Endothelial cell (in vitro differentiated cells): Measurements from ENCODE around the gene PPP2R2B. TPM values are rescaled to one million over a fixed set of nuclear protein-coding genes. Genes with fewer than 3 reads are reported as not detected.

Experiments used
- DNase-seq: peaks from one replicate; pipeline ENCODE4 v3.0.0; 2021; ENCODE audit warnings: low spot score
- H3K27ac Mint-ChIP-seq: one replicate; pipeline ENCODE4 v1.8.0; 2021; ENCODE audit warnings: mixed read lengths, inconsistent platforms; ENCODE audit not compliant: unreplicated experiment
- H3K27me3 Mint-ChIP-seq: one replicate; pipeline ENCODE4 v1.8.0; 2021; ENCODE audit warnings: mild to moderate bottlenecking, moderate library complexity, mixed read lengths, inconsistent platforms; ENCODE audit not compliant: unreplicated experiment
- H3K36me3 Mint-ChIP-seq: one replicate; pipeline ENCODE4 v1.8.0; 2021; ENCODE audit warnings: mild to moderate bottlenecking, low read depth, mixed read lengths, inconsistent platforms; ENCODE audit not compliant: unreplicated experiment
- H3K4me1 Mint-ChIP-seq: one replicate; pipeline ENCODE4 v1.8.0; 2021; ENCODE audit warnings: mild to moderate bottlenecking, mixed read lengths, inconsistent platforms; ENCODE audit not compliant: unreplicated experiment
- H3K4me3 Mint-ChIP-seq: one replicate; pipeline ENCODE4 v1.8.0; 2021; ENCODE audit warnings: mild to moderate bottlenecking, mixed read lengths, inconsistent platforms; ENCODE audit not compliant: unreplicated experiment
- H3K9me3 Mint-ChIP-seq: one replicate; pipeline ENCODE4 v1.8.0; 2021; ENCODE audit warnings: mixed read lengths, inconsistent platforms; ENCODE audit not compliant: unreplicated experiment
- CTCF ChIP-seq: fragments of 200-600 bp; sonication (generic); IDR thresholded peaks from one replicate; pipeline ENCODE4 v1.5.0; 2021; ENCODE audit warnings: antibody characterized with exemption; ENCODE audit not compliant: unreplicated experiment
- total RNA-seq: library from RNA; stranded (reverse); fragmentation: NEBNext Ultra II Directional; extraction: Animal tissue kit (Norgen Biotek cat#: 25700); gene quantifications from one replicate; pipeline ENCODE4 v1.2.1, GENCODE V29; 2021; ENCODE audit not compliant: unreplicated experiment

Gene PPP2R2B
- total RNA-seq, 1 donor from 2014 or later: 0.59 TPM

GRCh38 chr5:146683861-146684260 lies 194.7 kb downstream of the PPP2R2B start:
- H3K27ac Mint-ChIP-seq: no peak overlapping the region
- H3K9me3 Mint-ChIP-seq: no peaks in the 10 kb centered on the region
- H3K4me1 Mint-ChIP-seq: peaks cover 3% of the 10 kb centered on the region
- no peaks in the 10 kb centered on the region for H3K36me3 Mint-ChIP-seq
- TF ChIP-seq CTCF: no peak
- no peak for DNase-seq
- no peak overlapping the region for H3K4me3 Mint-ChIP-seq
- H3K27me3 Mint-ChIP-seq: no peaks in the 10 kb centered on the region

GRCh38 chr5:146682899-146683532 lies 195.5 kb downstream of the PPP2R2B start:
- no peak for DNase-seq
- no peaks in the 10 kb centered on the region for H3K9me3 Mint-ChIP-seq
- H3K4me1 Mint-ChIP-seq: peaks cover 3% of the 10 kb centered on the region
- H3K27me3 Mint-ChIP-seq: no peaks in the 10 kb centered on the region
- H3K27ac Mint-ChIP-seq: no peak overlapping the region
- H3K4me3 Mint-ChIP-seq: no peak overlapping the region
- H3K36me3 Mint-ChIP-seq: no peaks in the 10 kb centered on the region
- no peak for TF ChIP-seq CTCF

DNA sequence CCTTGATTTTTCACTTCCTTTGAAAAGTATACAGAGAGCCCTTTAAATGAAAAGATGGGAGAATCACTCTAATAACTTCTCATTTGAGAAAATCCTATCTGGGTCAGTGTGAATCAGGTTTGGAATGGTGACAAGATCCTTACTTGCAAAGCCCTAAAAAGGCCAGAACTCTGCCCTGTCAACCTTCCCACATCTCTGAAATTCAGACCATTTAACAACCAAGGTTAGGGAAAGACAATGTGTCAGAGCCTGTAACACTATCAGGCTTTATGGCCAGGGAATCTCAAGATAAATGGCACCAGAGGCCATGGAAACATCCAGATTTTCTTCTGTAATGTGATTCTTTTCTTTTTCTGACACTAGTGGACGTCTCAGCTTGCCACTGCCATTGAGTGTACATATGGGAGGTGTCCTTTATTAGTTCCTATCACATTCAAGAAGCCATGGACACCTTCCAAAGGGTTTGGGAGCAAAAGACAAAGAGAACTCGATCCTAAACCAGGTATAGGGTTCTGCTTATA lies 196.9 kb downstream of the PPP2R2B start:
- no peak for DNase-seq
- Mint-ChIP-seq H3K27ac (no peak overlapping the region), H3K27me3 (no peaks in the 10 kb centered on the region), H3K9me3 (no peaks in the 10 kb centered on the region), H3K36me3 (no peaks in the 10 kb centered on the region), H3K4me1 (peaks cover 2% of the 10 kb centered on the region), H3K4me3 (no peak overlapping the region)
- TF ChIP-seq CTCF: no peak

DNA sequence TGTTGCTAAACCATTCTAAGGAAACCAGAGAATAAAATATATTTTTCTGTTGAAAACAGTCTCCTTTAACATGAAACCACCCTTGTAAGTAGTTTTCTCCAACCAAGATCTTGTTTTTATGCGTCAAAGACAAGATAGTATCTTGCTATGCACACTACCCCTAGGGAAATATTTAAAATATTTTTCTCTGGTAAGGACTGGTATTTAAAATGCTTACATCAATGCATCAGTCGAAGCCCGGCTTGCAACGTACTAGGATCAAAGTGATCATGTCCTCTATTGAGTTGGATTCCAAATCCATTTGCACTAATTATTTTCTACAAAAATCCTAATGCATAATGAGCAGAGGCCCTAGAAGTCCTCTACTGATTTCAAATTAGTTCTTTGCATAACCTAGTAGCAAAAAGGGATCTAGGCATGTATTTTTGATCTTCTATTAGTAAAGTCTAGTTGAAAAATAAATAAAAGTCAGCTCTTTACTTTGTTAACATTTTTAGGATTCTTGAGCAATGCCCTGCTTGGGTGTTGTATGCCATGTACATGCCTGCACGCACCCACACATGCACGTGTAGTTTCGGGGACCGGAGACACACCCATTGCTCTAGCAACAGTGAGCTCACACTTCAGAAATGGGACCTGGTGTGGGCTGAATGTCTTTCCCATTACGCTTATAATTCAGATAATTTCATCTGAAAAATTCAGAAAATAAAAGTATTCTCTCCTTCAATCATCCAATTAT lies 197.5 kb downstream of the PPP2R2B start:
- Mint-ChIP-seq H3K36me3 (no peaks in the 10 kb centered on the region), H3K4me1 (peaks cover 2% of the 10 kb centered on the region), H3K9me3 (no peaks in the 10 kb centered on the region), H3K4me3 (no peak overlapping the region), H3K27ac (no peak overlapping the region), H3K27me3 (no peaks in the 10 kb centered on the region)
- DNase-seq: no peak
- TF ChIP-seq CTCF: no peak

DNA sequence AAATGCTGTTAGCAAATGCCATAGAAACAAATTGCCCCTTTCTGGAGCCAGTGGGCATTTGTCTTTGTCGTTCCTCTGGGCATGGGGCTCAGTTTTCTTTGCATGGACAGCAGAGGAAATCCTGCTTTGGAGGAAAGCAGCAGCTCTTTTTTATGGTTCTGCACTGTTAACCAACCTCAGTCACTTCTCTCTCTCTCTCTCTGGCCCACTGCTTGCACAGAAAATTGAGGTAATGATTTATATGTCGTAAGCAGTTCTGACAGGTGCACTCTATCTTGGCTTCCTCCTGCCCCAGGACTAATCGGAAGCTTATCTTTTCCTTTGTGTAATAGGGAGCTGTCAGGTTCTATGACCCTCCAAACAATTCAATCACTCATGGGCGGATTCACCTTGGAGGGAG lies 202.9 kb downstream of the PPP2R2B start:
- Mint-ChIP-seq H3K27ac (no peak overlapping the region), H3K36me3 (no peaks in the 10 kb centered on the region), H3K4me1 (peaks cover 7% of the 10 kb centered on the region), H3K9me3 (no peaks in the 10 kb centered on the region), H3K27me3 (no peaks in the 10 kb centered on the region), H3K4me3 (no peak overlapping the region)
- TF ChIP-seq CTCF: no peak
- no peak for DNase-seq
